OCI-LY1 (cell line): ENCODE measurements around the gene THOC5.
"Not testable (repeated sequence)": the region's sequence is repeated elsewhere in the genome, so short reads cannot be mapped to it uniquely, and the experiment has no call there.

Experiments
- H2AFZ ChIP-seq: fragments of 200-600 bp; sonication (generic), shearing (Covaris generic); 2 replicates; pipeline ENCODE4 v1.6.0; 2014; ENCODE audit warnings: antibody characterized with exemption, mild to moderate bottlenecking, low read length
- H3F3A ChIP-seq: fragments of 200-600 bp; sonication (generic), shearing (Covaris generic); 2 replicates; pipeline ENCODE4 v1.6.0; 2014; ENCODE audit warnings: mild to moderate bottlenecking, antibody characterized with exemption, low read length, moderate library complexity; ENCODE audit not compliant: insufficient read depth
- H3K27ac ChIP-seq: fragments of 200-600 bp; sonication (generic); 2 replicates; pipeline ENCODE4 v1.5.1; 2014; ENCODE audit warnings: low read length, mixed run types, mild to moderate bottlenecking, low read depth; ENCODE audit not compliant: poor library complexity, severe bottlenecking
- H3K27me3 ChIP-seq: fragments of 200-600 bp; sonication (generic); 2 replicates; pipeline ENCODE4 v1.6.0; 2014; ENCODE audit warnings: antibody characterized with exemption, mild to moderate bottlenecking, low read length, moderate library complexity; ENCODE audit not compliant: insufficient read depth
- H3K36me3 ChIP-seq: fragments of 200-600 bp; sonication (generic); 2 replicates; pipeline ENCODE4 v1.6.1; 2014; ENCODE audit warnings: mild to moderate bottlenecking, antibody characterized with exemption, low read length, moderate library complexity, mixed read lengths; ENCODE audit not compliant: insufficient read depth
- H3K4me1 ChIP-seq: fragments of 200-600 bp; sonication (generic); 2 replicates; pipeline ENCODE4 v1.5.1; 2014; ENCODE audit warnings: mild to moderate bottlenecking, low read length, moderate library complexity; ENCODE audit not compliant: insufficient read depth, severe bottlenecking
- H3K4me2 ChIP-seq: fragments of 200-600 bp; sonication (generic), shearing (Covaris generic); 2 replicates; pipeline ENCODE4 v1.6.1; 2014; ENCODE audit warnings: low read length
- H3K4me3 ChIP-seq: fragments of 200-600 bp; sonication (generic); 2 replicates; pipeline ENCODE4 v1.5.1; 2014; ENCODE audit warnings: low read length, low read depth, mild to moderate bottlenecking, mixed read lengths; ENCODE audit not compliant: poor library complexity, severe bottlenecking
- H3K79me2 ChIP-seq: fragments of 200-600 bp; shearing (Covaris generic); 2 replicates; pipeline ENCODE4 v1.6.1; 2016; ENCODE audit warnings: mixed run types, low read length, mixed read lengths; ENCODE audit not compliant: insufficient read depth
- H3K9ac ChIP-seq: fragments of 200-600 bp; sonication (generic), shearing (Covaris generic); 2 replicates; pipeline ENCODE4 v1.6.1; 2014; ENCODE audit warnings: mild to moderate bottlenecking, low read length, mixed read lengths
- H3K9me2 ChIP-seq: fragments of 200-600 bp; sonication (generic), shearing (Covaris generic); 2 replicates; pipeline ENCODE4 v1.6.1; 2014; ENCODE audit warnings: low read depth, mild to moderate bottlenecking, low read length, mixed read lengths
- H3K9me3 ChIP-seq: fragments of 200-600 bp; shearing (Covaris generic); 2 replicates; pipeline ENCODE4 v1.6.1; 2014; ENCODE audit warnings: low read length, mixed read lengths
- H4K20me1 ChIP-seq: fragments of 200-600 bp; sonication (generic), shearing (Covaris generic); 2 replicates; pipeline ENCODE4 v1.6.0; 2016; ENCODE audit warnings: mild to moderate bottlenecking, low read length; ENCODE audit not compliant: insufficient read depth
- EZH2 ChIP-seq: fragments of 200-600 bp; sonication (generic), shearing (Covaris generic); IDR thresholded peaks from 2 replicates; pipeline ENCODE4 v1.8.0; 2017; ENCODE audit warnings: borderline replicate concordance, mixed run types, mild to moderate bottlenecking, antibody characterized with exemption, low read length, moderate library complexity, mixed read lengths
- TF ChIP-seq, protein P1 (sequence below): fragments of 200-600 bp; sonication (generic), shearing (Covaris generic); IDR thresholded peaks from 2 replicates; pipeline ENCODE4 v1.5.1; 2017; ENCODE audit warnings: mild to moderate bottlenecking, antibody characterized with exemption, low read length, moderate library complexity, mixed read lengths

THOC5 gene

DNA sequence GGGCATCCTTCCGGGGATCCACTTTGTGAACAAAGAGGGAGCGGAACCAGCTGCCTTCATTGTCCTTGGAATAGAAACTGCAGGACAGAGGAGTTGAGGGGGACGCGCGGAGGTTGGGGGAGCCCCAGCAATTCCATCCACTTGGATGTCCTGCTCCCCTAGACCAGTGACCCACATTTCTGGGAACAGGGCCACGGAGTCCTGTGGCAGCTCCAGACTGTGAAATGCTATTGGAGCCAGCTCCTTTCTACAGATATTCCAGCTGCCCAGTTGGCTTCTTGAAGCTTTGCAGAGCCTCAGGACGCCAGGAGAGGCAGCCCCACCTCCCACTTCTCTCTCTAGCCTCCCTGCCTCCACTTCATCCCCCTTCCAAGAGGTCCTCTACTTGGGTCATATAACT, 16.9 kb upstream of the THOC5 start:
- Histone ChIP-seq H3K27me3 (no peaks in the 10 kb centered on the region), H3F3A (no peaks in the 10 kb centered on the region), H3K4me2 (no peak overlapping the region), H4K20me1 (no peaks in the 10 kb centered on the region), H3K9me3 (no peaks in the 10 kb centered on the region), H2AFZ (no peak overlapping the region), H3K36me3 (peaks cover 17% of the 10 kb centered on the region), H3K9ac (no peak overlapping the region), H3K9me2 (no peaks in the 10 kb centered on the region), H3K4me3 (no peak overlapping the region), H3K79me2 (no peaks in the 10 kb centered on the region), H3K4me1 (no peaks in the 10 kb centered on the region), H3K27ac (no peak overlapping the region)
- TF ChIP-seq EZH2 = no peak
- TF ChIP-seq, protein P1, sequence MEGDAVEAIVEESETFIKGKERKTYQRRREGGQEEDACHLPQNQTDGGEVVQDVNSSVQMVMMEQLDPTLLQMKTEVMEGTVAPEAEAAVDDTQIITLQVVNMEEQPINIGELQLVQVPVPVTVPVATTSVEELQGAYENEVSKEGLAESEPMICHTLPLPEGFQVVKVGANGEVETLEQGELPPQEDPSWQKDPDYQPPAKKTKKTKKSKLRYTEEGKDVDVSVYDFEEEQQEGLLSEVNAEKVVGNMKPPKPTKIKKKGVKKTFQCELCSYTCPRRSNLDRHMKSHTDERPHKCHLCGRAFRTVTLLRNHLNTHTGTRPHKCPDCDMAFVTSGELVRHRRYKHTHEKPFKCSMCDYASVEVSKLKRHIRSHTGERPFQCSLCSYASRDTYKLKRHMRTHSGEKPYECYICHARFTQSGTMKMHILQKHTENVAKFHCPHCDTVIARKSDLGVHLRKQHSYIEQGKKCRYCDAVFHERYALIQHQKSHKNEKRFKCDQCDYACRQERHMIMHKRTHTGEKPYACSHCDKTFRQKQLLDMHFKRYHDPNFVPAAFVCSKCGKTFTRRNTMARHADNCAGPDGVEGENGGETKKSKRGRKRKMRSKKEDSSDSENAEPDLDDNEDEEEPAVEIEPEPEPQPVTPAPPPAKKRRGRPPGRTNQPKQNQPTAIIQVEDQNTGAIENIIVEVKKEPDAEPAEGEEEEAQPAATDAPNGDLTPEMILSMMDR = no peak

DNA sequence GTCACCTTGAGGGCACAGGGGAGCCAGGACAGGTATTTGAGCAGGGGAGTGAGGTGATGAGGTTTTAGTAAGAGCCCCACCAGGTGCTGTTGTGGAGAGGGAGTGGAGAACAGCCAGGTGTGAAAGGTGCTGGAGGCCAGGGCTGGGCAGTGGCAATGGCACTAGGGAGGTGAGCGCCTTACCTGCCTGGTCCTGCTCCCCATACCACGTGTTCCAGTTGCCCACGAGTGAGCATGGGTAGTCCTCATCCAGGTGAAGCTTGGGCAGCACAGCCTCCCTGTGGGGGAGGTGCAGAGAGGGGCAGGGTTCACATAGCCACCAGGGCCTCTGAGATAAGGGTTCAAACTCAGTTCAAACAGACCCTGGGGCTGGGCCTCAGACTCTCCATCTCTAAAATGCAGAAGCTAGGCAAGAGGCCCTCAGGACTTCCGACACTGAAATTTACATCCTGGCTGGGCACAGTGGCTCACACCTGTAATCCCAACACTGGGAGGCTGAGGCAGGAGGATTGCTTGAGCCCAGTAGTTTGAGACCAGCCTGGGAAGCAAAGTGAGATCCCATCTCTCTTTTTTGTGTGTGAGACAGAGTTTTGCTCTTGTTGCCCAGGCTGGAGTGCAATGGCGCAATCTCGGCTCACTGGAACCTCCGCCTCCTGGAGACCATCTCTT, 15.6 kb upstream of the THOC5 start:
- H4K20me1 ChIP-seq = no peaks in the 10 kb centered on the region
- H3K9me2 ChIP-seq = no peaks in the 10 kb centered on the region
- H3K4me3 ChIP-seq = no peak overlapping the region
- no peak overlapping the region for H3K9ac ChIP-seq
- TF ChIP-seq, protein P1 = no peak
- TF ChIP-seq EZH2 = no peak
- no peak overlapping the region for H3K4me2 ChIP-seq
- no peak overlapping the region for H2AFZ ChIP-seq
- H3K27me3 ChIP-seq = no peaks in the 10 kb centered on the region
- no peaks in the 10 kb centered on the region for H3K79me2 ChIP-seq
- H3K9me3 ChIP-seq = no peaks in the 10 kb centered on the region
- H3K4me1 ChIP-seq = no peaks in the 10 kb centered on the region
- no peak overlapping the region for H3K27ac ChIP-seq
- H3F3A ChIP-seq = no peaks in the 10 kb centered on the region
- H3K36me3 ChIP-seq = peaks cover 22% of the 10 kb centered on the region

DNA sequence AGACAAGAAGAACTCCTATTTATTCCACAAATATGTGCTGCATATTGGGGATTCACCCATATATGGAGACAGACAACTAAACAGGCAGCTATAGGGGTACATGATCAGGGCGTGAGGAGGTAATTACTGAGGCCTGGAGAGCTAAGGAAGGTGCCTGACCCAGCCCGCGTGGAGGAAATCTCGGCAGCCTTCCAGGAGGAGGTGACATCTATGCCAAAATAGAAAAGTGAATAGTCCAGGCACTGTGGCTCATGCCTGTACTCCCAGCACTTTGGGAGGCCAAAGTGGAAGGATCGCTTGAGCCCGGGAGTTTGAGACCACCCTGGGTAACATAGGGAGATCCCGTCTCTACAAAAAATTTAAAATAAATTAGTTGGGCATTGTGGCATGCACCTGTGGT, 13.8 kb upstream of the THOC5 start:
- Histone ChIP-seq H3K9me3 (no peaks in the 10 kb centered on the region), H3K9me2 (no peaks in the 10 kb centered on the region), H3K4me3 (no peak overlapping the region), H3K9ac (no peak overlapping the region), H3K4me2 (no peak overlapping the region), H2AFZ (no peak overlapping the region), H3K79me2 (no peaks in the 10 kb centered on the region), H3K27me3 (no peaks in the 10 kb centered on the region), H3F3A (no peaks in the 10 kb centered on the region), H4K20me1 (no peaks in the 10 kb centered on the region), H3K4me1 (no peaks in the 10 kb centered on the region), H3K27ac (no peak overlapping the region), H3K36me3 (peaks cover 29% of the 10 kb centered on the region)
- TF ChIP-seq, protein P1 = no peak
- no peak for TF ChIP-seq EZH2

DNA sequence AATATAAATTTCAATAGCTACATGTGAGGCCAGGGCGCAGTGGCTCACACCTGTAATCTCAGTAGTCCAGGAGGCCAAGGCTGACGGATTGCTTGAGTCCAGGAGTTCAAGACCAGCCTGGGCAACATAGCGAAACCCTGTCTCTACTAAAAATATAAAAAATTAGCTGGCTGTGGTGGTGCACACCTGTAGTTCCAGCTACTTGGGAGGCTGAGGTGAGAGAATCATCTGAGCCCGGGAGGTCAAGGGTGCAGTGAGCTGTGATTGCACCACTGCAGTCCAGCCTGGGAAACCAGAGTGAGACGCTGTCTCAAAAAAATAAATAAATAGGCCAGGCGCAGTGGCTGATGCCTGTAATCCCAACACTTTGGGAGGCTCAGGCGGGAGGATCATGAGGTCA, 13.0 kb upstream of the THOC5 start:
- not testable (repeated sequence) for H3K79me2 ChIP-seq, H3K9me3 ChIP-seq, H2AFZ ChIP-seq, H3F3A ChIP-seq, H3K27ac ChIP-seq, H3K27me3 ChIP-seq, H3K4me2 ChIP-seq, H3K4me1 ChIP-seq, H3K9me2 ChIP-seq, H3K9ac ChIP-seq, H3K4me3 ChIP-seq, H4K20me1 ChIP-seq
- H3K36me3 ChIP-seq = peaks cover 36% of the 10 kb centered on the region
